Kidney tubule cell (primary cell): ENCODE measurements around the gene CASP10.
A peak's percentile ranks its signal among the peaks of the same experiment; 100 is the strongest.

ENCODE experiments used
- DNase-seq: peaks from one replicate; pipeline ENCODE4 v3.0.0-alpha.2; 2018; ENCODE audit warnings: low spot score

CASP10 gene

DNA sequence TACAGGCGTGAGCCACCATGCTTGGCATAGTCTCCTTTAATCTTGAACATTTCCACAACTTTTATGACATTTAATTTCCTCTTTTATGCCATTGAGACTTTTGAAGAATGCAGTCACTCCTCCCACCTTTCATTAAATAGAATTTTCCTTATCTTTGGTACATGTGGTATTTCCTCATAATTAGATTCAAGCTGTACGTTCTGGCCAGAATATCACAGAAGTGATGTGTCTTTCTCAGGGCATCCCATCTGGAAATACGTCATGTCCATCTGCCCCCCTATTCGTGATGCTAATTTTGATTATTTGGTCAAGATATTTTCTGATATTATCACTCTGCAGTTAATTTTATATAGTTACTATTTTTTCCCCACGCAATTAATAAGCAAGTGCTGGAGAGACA, 16.9 kb downstream of the CASP10 start:
- DNase-seq: no peak

DNA sequence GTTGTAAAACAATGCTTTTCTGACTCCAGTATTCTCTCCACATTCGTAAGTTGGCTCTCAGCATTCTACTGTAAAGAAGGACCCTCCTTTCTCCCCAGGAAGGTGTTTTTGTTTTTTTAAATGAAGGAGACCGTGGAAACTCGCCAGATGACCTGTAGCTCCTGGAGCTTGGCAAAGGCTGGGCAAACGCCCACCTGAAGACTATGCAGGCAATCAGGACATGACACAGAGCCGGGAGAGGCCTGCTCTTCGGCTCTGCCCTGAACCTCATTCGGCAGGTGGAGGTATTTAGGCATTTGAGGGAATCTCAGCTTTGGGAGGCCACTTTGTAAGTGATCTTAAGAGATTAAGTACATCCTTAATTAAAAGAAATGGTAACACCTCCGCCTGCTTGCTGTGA, 17.4 kb downstream of the CASP10 start:
- no peak for DNase-seq

GRCh38 chr2:201201371-201201770, 18.4 kb downstream of the CASP10 start:
- DNase-seq: no peak

- DNase-seq: no peak
Measured at GRCh38 chr2:201203916-201204654, 21.1 kb downstream of the CASP10 start.

DNA sequence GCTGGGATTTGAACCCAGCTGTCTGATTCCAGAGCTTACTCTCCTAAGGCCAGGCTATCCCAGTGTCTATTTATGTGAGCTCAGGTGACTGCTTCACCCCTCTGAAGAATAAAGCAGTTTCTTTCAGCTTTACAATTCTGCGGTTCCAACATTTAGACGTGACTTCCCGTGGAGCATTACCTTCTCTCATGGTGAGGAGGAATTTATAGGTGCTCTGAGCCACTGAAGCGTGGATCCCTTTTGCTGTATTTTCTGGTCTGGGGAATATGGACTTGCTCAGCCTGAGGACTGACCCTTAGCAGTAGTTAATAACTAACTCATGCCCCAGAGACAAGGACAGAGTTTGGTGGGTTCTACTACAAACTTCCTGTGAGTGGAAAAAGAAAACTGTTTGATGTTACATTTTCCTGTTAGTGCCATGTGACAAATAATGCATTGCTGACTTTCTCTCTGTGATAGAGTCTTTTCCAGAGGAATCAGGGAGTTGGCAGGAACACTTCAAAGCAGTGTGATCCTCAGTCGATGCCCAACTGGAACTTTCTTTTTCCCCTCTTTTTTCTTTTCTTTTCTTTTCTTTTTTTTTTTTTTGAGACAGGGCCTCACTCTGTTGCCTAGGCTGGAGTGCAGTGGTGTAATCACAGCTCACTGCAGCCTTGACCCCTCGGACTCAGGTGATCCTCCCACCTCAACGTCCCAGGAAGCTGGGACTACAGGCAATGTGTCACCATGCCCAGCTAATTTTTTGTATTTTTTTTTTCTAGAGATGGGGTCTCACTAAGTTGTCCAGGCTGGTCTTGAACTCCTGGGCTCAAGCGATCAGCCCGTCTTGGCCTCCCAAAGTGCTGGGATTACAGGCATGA, 21.9 kb downstream of the CASP10 start:
- peak; percentile 93 for DNase-seq

DNA sequence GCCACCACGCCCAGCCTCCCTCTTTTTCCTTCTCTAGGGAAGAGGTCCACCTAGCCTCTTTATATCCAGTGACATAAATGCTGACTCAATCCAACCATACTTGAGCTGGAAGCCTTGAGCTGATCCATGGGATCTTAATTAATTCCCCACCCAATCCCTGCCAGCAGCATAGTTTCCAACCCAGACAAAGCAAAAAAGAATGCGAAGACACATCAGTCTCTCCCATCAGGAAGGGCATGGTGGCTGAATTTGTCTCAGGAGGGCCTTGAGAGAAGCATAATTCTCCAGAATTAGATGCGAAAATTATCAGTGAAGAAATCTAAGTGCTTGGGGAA, 22.5 kb downstream of the CASP10 start:
- peak; percentile 43 for DNase-seq

GRCh38 chr2:201208563-201209252, 25.8 kb downstream of the CASP10 start:
- no peak for DNase-seq

DNA sequence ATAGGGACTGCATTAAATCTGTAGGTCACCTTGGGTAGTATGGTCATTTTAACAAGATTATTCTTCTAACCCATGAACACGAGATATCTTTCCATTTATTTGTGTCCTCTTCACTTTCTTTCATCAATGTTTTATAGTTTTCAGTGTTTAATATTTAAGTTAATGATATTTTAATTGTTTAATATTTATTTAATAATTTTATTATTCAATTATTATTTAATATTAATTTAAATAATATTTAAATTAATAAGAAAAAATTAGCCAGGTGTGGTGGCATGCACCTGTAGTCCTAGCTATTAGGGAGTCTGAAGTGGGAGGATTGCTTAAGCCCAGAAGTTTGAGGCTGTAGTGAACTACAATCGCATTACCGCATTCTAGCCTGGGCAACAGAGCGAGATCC, 33.0 kb downstream of the CASP10 start:
- DNase-seq: no peak

GRCh38 chr2:201216918-201217317, 34.0 kb downstream of the CASP10 start:
- no peak for DNase-seq

DNA sequence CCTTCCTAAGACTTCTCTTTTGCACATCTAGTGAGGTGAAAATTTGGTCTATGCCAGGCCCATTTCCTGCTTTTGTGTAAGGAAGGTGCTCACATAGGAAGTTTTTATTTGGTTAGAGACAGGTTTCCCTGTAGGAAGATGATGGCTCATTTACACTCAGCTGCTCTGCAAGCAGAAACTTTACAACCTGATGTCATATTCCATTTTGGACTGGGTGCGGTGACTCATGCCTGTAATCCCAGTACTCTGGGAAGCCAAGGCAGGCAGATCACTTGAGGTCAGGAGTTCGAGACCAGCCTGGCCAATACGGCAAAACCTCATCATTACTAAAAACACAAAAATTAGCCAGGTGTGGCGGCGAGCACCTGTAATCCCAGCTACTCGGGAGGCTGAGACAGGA, 35.8 kb downstream of the CASP10 start:
- peak; percentile 74 for DNase-seq

DNA sequence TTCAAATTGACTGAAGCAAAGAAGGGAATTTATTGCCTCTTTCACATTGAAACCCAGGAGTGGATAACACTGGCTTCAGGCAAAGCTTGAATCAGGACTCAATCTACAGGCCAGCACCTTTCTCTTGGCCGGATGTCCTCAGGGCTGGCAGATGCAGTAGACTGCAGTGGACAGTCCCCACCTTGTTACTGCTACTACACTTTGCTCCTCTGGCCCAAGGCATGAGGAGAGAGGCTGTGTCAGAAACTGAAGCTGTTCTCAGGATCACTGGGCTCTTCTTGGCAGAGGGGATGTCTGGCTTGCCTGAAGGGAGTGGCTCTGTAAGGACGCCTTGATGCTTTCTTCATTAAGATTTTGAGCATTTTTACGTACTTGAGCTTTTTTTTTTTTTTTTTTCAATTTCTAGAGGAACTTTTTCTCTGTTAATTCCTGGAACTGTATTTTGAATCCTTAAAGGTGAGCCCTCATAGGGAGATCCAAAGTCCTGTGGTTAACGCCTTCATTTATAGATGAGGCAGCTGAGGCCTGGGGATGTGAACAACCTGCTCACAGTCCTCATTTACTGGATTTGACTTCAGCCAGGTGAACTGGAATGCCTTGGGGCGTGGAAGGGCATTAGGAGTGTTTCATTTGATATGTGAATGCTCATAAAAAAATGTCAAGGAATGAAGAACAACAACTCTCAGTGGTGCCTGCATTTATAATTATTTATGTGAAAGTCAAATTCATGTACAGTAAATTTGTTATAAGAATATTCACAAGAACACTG, 36.6 kb downstream of the CASP10 start:
- DNase-seq: no peak

- peak; percentile 61 for DNase-seq
Measured at GRCh38 chr2:201220102-201220570, 37.2 kb downstream of the CASP10 start.

DNA sequence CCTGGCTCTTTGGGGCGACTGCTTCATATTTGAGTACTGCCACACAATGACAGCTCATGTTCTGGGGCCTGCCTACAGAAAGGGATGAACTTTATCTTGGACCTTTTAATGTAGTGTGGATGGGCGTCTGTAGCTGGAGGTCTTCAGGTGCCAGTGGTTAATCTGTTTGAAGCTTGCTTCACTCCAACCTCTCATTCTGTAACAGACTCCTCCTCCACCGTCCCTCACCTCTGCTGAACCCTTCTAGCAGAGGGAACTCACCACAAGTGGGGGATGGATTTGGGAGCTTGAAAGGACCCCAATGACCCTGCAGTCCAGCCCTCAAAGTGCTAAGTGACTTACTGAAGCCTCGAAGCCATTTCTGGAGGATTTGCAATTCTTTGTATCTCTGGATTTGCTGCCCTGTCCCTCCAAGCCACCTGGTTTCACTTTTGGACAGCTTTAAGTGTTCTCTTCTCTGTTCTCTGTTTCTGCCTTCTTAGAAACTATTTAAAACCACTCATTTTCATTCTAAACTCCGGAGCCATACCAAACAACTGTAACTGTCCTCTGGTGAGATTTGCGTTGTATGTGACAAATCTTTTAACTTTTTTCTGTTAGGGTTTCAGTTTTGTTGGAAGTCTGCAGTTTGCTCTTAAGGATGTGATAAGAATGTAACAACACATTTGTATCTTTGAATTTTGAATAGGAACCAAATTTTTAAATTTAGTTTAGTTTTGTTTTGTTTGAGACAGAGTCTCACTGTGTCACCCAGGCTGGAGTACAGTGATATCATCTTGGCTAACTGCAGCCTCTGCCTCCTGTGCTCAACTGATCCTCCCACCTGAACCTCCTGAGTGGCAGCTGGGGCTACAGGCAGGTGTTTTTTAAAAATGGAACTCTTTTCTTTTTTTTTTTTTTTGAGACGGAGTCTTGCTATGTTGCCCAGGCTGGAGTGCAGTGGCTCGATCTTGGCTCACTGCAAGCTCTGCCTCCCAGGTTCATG, 40.4 kb downstream of the CASP10 start:
- no peak for DNase-seq

- no peak for DNase-seq
Measured at GRCh38 chr2:201228271-201228911, 45.5 kb downstream of the CASP10 start.

- no peak for DNase-seq
Measured at GRCh38 chr2:201228912-201229290, 46.0 kb downstream of the CASP10 start.

DNA sequence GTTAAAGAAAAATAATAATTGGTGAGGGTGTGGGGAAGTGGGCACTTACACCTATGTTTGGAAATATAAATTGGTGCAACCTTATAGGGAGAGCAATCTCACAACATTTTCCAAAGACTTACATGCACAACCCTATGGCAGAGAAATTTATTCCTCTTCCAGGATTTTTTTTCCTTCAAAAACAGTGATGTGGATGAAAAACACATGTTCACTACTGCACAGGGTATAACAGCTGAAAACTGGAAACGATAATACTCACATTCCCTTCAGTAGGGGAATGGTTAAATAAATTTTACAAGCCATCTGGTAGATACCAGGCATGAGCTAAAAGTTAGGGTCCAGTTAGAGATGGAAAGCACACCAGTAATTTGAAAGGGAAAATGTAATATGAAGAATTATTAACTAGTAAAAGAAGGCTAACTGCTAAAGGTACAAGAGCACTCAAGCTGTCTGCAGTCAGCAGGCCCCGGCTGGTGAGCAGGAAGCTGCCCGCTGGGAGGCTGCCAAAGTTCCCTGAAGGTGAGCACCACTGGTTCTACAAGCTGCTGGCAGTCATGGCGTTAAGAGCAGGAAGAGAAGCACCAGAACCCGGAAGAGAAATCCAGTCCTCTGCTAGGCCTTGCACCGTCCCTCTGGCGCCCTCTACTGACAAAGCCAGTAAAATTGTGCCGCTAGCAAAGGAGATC, 49.0 kb downstream of the CASP10 start:
- DNase-seq: peak; percentile 96

- no peak for DNase-seq
Measured at GRCh38 chr2:201232467-201232815, 49.5 kb downstream of the CASP10 start.

DNA sequence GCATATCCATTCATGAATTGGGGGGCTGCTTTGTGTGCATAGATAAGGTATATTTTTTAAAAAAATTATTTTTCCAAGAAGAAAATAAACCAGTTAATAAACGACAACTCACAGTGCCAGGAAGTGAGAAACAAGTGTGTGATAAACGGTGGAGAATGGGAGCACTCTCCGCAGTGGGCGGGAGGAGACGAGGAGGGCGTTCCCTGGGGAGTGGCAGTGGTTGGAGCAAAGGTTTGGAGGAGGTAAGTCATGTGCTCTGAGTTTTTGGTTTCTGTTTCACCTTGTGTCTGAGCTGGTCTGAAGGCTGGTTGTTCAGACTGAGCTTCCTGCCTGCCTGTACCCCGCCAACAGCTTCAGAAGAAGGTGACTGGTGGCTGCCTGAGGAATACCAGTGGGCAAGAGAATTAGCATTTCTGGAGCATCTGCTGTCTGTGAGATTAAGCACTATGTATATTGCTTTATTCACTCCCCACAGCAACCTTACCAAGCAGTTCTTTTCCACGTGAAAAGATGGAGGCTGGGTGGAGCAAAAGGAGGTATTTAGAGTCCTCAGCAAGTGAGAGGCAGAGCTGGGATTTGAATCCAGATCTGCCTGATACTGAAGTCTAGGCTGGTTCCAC, 50.4 kb downstream of the CASP10 start:
- peak; percentile 94 for DNase-seq
